HEK293T (cell line): ENCODE results near the gene ARRDC3.

ENCODE experiments used
- CTBP1 ChIP-seq: fragments of 450-650 bp; IDR thresholded peaks from 2 replicates; pipeline ENCODE4 v1.6.1; 2016; ENCODE audit warnings: borderline replicate concordance
- ELF4 ChIP-seq: fragments of 450-650 bp; IDR thresholded peaks from 2 replicates; pipeline ENCODE4 v1.6.1; 2017; ENCODE audit warnings: antibody characterized with exemption
- FOXA1 ChIP-seq: fragments of 450-650 bp; IDR thresholded peaks from 2 replicates; pipeline ENCODE4 v1.6.1; 2016; ENCODE audit warnings: mild to moderate bottlenecking
- HDGF ChIP-seq: fragments of 450-650 bp; IDR thresholded peaks from 2 replicates; pipeline ENCODE4 v1.6.1; 2017; ENCODE audit warnings: antibody characterized with exemption, borderline replicate concordance
- NFRKB ChIP-seq: fragments of 450-650 bp; IDR thresholded peaks from 2 replicates; pipeline ENCODE4 v1.6.1; 2016; ENCODE audit warnings: mild to moderate bottlenecking, moderate library complexity
- PKNOX1 ChIP-seq: fragments of 450-650 bp; IDR thresholded peaks from 2 replicates; pipeline ENCODE4 v1.6.1; 2016
- SP1 ChIP-seq: fragments of 450-650 bp; IDR thresholded peaks from 2 replicates; pipeline ENCODE4 v1.6.1; 2017
- SUZ12 ChIP-seq: fragments of 450-650 bp; IDR thresholded peaks from 2 replicates; pipeline ENCODE4 v1.6.1; 2016; ENCODE audit warnings: mild to moderate bottlenecking
- TARDBP ChIP-seq: fragments of 450-650 bp; IDR thresholded peaks from 2 replicates; pipeline ENCODE4 v1.6.1; 2016

GRCh38 chr5:91362935-91363334, 20.2 kb downstream of the ARRDC3 start:
- TF ChIP-seq SP1 (no peak), PKNOX1 (no peak), HDGF (no peak), FOXA1 (no peak), NFRKB (no peak), CTBP1 (no peak), SUZ12 (no peak), ELF4 (no peak), TARDBP (no peak)
